ENCODE data around the gene MATN1. TPM values are rescaled to one million over a fixed set of nuclear protein-coding genes. Genes with fewer than 3 reads are reported as not detected.

MATN1 gene
- total RNA-seq, 2 donors from 2014 or later, result not detected

DNA sequence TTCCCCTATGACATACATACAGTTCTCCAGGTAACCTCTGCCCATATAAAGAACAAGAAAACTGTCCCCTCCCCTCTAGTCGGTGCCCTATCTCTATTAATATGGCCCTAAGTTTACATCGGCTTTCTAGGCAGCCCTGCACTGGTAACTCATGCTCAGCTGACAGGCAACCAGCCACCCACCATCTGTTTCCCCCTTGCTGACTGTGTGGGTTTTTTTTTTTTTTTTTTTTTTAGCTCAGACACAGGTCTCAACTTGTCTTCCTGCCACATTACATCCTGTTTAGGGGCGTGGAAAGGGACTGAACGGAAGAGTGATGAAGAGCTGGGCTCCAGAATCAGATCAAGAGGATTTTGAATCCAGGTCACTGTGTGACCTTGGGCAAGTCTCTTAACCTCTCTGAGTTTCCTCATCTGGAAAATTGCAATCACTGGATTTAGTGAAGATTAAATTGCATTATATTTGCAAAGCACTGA is 20.2 kb upstream of the MATN1 start:
- no peak overlapping the region for H3K27ac Mint-ChIP-seq
- peaks cover 20% of the 10 kb centered on the region for H3K4me1 Mint-ChIP-seq
- peaks cover 2% of the 10 kb centered on the region for H3K27me3 Mint-ChIP-seq (ENCODE audit: insufficient read depth)
- Histone ChIP-seq H3K36me3 (ENCODE audit: control insufficient read depth, insufficient read depth, low read length) (no peaks in the 10 kb centered on the region), H3K9ac (ENCODE audit: extremely low read depth, low read length, poor library complexity, severe bottlenecking) (no peak overlapping the region), H3K27ac (ENCODE audit: low read depth, low read length) (no peak overlapping the region), H3K4me1 (ENCODE audit: control insufficient read depth, insufficient read depth, low read length) (no peaks in the 10 kb centered on the region), H3K9me3 (ENCODE audit: control insufficient read depth, low read length) (no peaks in the 10 kb centered on the region), H3K4me3 (ENCODE audit: low read length) (no peak overlapping the region), H3K27me3 (ENCODE audit: control insufficient read depth, insufficient read depth, low read length, poor library complexity, severe bottlenecking) (no peaks in the 10 kb centered on the region)
- no peaks in the 10 kb centered on the region for H3K36me3 Mint-ChIP-seq (ENCODE audit: low read depth)
- no peaks in the 10 kb centered on the region for H3K9me3 Mint-ChIP-seq
- DNase-seq, result no peak
- WGBS, 2 experiments (ENCODE audit: insufficient coverage in 1 of 2, insufficient read length in 1 of 2), result 85 to 92% methylated on average over 3 to 4 of the region's 4 CpGs
- no peak overlapping the region for H3K4me3 Mint-ChIP-seq
- TF ChIP-seq, protein P1, sequence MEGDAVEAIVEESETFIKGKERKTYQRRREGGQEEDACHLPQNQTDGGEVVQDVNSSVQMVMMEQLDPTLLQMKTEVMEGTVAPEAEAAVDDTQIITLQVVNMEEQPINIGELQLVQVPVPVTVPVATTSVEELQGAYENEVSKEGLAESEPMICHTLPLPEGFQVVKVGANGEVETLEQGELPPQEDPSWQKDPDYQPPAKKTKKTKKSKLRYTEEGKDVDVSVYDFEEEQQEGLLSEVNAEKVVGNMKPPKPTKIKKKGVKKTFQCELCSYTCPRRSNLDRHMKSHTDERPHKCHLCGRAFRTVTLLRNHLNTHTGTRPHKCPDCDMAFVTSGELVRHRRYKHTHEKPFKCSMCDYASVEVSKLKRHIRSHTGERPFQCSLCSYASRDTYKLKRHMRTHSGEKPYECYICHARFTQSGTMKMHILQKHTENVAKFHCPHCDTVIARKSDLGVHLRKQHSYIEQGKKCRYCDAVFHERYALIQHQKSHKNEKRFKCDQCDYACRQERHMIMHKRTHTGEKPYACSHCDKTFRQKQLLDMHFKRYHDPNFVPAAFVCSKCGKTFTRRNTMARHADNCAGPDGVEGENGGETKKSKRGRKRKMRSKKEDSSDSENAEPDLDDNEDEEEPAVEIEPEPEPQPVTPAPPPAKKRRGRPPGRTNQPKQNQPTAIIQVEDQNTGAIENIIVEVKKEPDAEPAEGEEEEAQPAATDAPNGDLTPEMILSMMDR (conservative IDR thresholded peaks at IDR 0.05), result no peak

DNA sequence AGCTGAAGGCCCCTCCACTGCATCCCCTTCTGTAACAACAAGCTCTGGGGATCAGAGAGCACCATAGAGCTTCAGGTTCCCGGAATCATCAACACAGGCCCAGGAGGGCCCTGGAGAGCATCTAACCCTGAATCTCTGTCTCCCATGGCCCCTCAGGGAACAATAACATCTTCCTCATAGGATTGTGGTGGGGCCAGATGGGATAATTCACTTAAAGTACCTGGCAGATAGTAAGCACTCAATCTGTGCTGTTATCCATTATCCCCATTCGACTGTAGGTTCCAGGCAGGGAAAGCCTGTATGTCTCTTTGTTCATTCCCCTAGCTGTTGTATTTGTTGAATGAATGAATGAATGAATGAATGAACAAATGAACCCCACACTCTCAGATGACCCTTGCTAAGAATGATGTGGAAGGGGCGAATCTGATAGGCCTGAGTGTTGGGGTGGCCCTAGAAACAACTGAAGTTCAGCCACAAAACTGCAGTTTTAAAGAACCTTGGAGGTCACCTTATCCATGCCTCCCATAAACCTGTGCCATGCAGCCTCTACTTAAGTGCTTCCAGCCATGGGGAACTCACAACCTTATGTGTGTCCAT is 19.7 kb upstream of the MATN1 start:
- Mint-ChIP-seq H3K4me1 (peaks cover 15% of the 10 kb centered on the region), H3K9me3 (no peaks in the 10 kb centered on the region), H3K27ac (no peak overlapping the region), H3K27me3 (ENCODE audit: insufficient read depth) (peaks cover 3% of the 10 kb centered on the region), H3K4me3 (no peak overlapping the region), H3K36me3 (ENCODE audit: low read depth) (no peaks in the 10 kb centered on the region)
- no peak overlapping the region for H3K4me3 ChIP-seq (ENCODE audit: low read length)
- H3K9me3 ChIP-seq (ENCODE audit: control insufficient read depth, low read length), result no peaks in the 10 kb centered on the region
- no peak for DNase-seq
- no peaks in the 10 kb centered on the region for H3K27me3 ChIP-seq (ENCODE audit: control insufficient read depth, insufficient read depth, low read length, poor library complexity, severe bottlenecking)
- TF ChIP-seq, protein P1 (conservative IDR thresholded peaks at IDR 0.05), result no peak
- no peak overlapping the region for H3K27ac ChIP-seq (ENCODE audit: low read depth, low read length)
- no peaks in the 10 kb centered on the region for H3K4me1 ChIP-seq (ENCODE audit: control insufficient read depth, insufficient read depth, low read length)
- 87 to 100% methylated on average over 1 to 3 of the region's 3 CpGs for WGBS, 2 experiments (ENCODE audit: insufficient coverage in 1 of 2, insufficient read length in 1 of 2)
- no peak overlapping the region for H3K9ac ChIP-seq (ENCODE audit: extremely low read depth, low read length, poor library complexity, severe bottlenecking)
- no peaks in the 10 kb centered on the region for H3K36me3 ChIP-seq (ENCODE audit: control insufficient read depth, insufficient read depth, low read length)

DNA sequence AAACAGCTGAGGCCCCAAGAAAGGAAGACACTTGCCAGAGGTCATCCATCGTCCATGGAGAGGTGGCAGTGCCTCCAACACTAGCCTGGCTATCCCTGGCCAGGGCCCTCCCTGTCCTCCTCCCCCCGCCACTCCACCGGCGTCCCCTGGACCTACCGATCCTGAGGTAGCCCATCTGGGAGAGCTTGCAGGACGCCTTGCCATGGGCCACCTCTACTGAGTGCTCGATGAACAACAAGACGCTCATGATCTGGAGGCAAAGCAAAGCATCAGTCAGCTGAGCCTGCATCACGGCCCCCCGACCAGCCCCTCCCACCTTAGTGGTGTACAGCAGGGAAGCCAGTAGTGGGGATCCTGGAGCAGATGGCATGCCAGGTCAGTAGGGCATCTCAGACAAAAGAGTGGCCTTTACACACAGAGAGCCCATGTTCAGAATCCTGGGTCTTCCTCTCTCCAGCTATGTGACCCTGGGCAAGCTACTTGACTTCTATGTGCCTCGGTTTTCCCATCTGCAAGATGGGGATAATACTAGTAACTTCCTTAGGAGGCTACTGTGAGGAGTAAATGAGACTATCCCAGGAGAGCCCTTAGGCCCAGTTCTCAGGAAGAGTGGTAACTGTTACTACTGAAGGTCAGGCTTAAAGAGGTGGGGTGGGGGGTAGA is 19.0 kb upstream of the MATN1 start:
- H3K27ac ChIP-seq (ENCODE audit: low read depth, low read length), result no peak overlapping the region
- WGBS, 2 experiments (ENCODE audit: insufficient coverage in 1 of 2, insufficient read length in 1 of 2), result 92 to 93% methylated on average over 6 to 11 of the region's 11 CpGs
- H3K27me3 ChIP-seq (ENCODE audit: control insufficient read depth, insufficient read depth, low read length, poor library complexity, severe bottlenecking), result no peaks in the 10 kb centered on the region
- no peaks in the 10 kb centered on the region for H3K36me3 ChIP-seq (ENCODE audit: control insufficient read depth, insufficient read depth, low read length)
- Mint-ChIP-seq H3K9me3 (no peaks in the 10 kb centered on the region), H3K27me3 (ENCODE audit: insufficient read depth) (peaks cover 3% of the 10 kb centered on the region), H3K4me1 (peaks cover 14% of the 10 kb centered on the region), H3K27ac (no peak overlapping the region), H3K36me3 (ENCODE audit: low read depth) (no peaks in the 10 kb centered on the region), H3K4me3 (no peak overlapping the region)
- no peaks in the 10 kb centered on the region for H3K9me3 ChIP-seq (ENCODE audit: control insufficient read depth, low read length)
- no peak overlapping the region for H3K4me3 ChIP-seq (ENCODE audit: low read length)
- DNase-seq, result no peak
- TF ChIP-seq, protein P1 (conservative IDR thresholded peaks at IDR 0.05), result no peak
- H3K9ac ChIP-seq (ENCODE audit: extremely low read depth, low read length, poor library complexity, severe bottlenecking), result no peak overlapping the region
- H3K4me1 ChIP-seq (ENCODE audit: control insufficient read depth, insufficient read depth, low read length), result no peaks in the 10 kb centered on the region
